HG02759 (cell line): Measurements from ENCODE around the gene TMEM100.

ENCODE experiments used
- ATAC-seq: cut with Tn5 transposase; IDR thresholded peaks from one replicate; pipeline ENCODE4 v1.9.1; 2021; ENCODE audit warnings: mild to moderate bottlenecking, moderate library complexity; ENCODE audit not compliant: unreplicated experiment

Gene TMEM100

DNA sequence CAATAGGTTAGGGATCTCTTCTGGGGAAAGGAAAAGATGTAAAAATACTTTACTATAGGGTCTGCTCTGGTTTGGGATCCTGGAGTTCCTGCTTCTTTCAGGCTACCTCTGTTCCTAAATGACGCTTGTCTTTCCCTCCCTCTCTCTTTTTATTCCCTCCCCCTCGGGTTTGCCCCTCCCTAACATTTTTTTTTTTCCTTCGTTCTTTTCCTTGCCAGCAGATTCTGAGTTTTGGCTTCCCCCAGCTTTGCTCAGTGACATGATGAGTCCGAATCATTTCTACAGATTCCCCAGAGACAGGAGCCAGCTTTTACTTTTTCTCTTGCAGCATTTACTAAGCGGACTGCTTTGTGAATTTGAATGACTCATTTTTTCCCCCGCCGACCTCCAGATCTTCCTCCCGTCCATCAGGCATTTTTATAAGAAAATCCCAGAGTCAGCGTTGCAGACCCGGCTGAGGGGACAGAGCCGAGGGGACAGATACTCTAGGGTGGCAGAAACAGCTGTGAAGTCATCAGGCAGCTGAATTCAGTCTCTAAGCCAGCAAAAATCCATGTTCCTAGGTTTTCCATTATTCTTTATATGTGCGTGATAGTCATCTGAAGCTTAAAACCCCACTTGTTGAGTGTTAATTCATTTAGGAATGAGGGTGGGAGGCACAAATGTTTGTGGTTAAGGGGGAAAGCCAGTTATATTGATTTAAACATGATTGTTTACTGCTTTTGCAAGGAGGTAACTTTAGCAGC is at the start of gene TMEM100:
TMEM100 (minus strand) TSS at position 123 of the 746 bp plus-strand sequence. CDS start 1,794 bp downstream, outside the sequence.
- ATAC-seq: no peak

DNA sequence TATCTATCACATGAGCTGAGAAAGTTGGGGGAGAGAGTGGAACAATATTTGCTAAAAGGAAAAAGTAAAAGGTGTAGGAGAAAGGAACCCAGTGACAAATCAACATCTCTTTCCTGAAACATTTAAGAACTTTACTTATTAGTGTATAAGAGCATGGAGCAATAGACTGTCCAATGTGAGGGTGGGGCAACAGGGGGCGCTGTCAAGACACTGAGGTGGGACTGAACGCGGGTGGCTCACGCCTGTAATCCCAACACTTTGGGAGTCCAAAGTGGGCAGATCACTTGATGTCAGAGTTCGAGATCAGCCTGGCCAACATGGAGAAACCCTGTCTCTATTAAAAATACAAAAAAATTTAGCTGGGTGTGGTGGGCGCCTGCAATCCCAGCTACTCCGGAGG is 49.4 kb upstream of the TMEM100 start:
- no peak for ATAC-seq

- ATAC-seq: no peak
Observed at GRCh38 chr17:55770196-55770870, 47.7 kb upstream of the TMEM100 start.

- ATAC-seq: no peak
Observed at GRCh38 chr17:55769625-55770000, 46.9 kb upstream of the TMEM100 start.

DNA sequence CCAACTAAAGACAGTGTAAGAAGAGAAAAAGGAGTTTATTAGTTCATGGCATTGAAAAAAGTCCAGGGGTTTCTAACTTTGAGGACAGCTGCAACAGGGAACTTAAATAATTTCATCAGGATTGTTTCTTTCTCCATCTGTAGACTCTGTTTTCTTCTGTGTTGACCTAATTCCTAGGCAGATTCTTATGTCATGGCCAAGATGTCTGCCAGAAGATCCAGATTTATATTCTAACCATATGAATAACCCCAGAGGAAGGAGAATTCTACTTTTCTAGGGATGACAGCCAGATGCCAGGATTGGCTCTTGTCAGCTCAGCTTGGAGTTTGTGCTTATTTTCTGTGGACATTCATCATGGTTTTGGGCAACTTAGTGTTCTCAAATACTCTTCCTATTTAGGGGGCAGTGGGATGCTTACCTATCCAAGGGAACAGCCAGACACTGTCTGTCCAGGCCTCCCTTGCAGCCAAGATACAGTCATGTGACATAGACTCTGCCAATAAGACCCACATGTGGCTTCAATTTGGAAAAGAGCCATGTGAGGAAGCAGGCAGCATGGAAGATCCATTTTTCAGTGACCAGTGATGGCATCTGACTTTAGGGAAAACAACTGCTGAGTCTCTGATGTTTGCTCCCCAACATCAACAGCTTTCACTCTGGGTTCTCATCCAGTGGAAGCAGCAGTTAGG is 46.4 kb upstream of the TMEM100 start:
- ATAC-seq: no peak

GRCh38 chr17:55765472-55765871 is 42.8 kb upstream of the TMEM100 start:
- no peak for ATAC-seq

GRCh38 chr17:55764610-55765009 is 41.9 kb upstream of the TMEM100 start:
- ATAC-seq: no peak

- ATAC-seq: no peak
Observed at GRCh38 chr17:55763856-55764255, 41.2 kb upstream of the TMEM100 start.

DNA sequence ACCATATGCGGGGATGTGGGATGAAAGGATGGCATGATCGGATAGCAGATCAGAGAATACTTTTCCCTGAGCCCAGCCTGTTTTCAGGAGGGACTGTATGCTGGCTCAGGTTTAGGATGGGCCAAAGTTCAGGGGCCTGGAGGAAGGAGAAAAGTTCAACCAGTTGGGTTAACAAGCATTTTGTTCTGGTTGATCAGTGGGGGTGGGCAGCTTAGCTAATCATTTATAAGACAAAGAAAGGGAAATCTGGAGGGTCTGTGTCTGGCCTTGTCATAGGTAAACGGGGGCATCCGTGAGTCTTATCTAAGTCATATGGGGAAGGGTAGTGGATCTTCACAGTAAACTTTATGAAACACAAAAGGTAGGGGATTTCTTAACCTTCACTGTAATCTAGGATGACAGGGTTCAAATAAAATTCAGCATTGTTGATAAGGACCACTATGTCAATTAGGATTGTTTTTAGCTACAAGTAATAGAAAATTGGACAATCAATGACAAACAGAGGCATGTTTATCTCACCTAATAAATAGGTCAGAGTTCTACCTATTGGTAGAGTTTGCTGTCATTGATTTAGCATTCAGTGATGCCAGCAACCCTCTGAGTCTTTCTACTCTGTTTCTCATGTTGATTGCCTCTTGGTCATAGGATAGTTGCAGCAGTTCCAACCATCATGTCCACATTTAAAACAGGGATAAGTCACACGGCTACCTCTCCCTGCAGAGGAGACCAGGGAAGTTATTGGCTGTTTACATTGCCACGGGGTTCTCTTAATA is 39.6 kb upstream of the TMEM100 start:
- no peak for ATAC-seq

DNA sequence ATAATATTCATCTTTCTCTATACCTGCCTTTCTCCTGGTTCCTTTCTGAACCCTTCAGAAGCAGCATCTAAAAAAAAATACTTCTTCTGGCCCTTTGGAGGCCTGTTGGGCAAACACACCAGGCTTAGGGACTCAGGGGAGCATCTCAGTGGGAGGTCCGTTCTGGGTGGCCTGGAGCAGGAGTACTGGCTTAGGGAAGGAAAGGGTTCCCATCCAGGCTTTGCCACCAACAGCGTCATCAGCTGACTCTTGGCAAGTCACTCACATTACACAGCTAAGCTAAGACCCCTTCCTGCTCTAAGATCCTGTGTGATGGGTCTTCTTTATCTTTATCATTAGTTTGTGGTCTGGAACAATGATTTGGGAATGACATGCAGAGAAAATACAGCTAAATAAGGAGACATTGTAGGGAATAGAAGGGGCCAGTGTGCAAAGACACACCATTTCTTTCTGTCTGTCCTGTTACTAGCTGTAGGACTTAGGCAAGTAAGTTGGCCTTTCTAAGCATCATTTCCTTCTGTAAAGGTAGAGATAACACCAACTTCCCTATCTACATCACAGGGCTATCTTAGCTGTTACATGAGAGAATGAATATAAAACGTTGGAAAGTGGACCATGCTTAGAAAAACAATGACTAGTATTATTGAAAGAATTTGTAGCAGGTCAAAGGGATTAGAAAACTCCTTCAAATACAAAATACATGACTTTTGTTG is 38.1 kb upstream of the TMEM100 start:
- no peak for ATAC-seq

DNA sequence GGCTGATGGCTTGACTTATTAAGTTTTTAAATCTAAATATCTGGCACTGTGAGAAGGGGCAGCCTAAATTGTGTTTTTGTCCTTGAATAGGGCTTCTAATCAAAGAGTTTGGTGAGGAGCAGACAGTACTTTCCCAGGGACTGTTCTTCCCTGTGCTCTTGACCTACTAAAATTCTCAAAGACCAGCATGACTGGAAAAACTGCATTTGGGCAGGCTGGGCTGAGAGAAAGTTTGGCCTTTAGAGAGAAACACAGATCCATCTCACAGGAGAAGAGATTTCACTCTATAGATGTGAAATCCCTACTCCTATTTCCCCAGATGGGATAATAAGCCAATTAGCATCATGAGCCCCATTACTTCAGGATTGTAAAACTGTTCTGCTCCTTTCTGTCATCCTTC is 35.5 kb upstream of the TMEM100 start:
- no peak for ATAC-seq

- ATAC-seq: no peak
Observed at GRCh38 chr17:55757659-55758058, 35.0 kb upstream of the TMEM100 start.

GRCh38 chr17:55756689-55757088 is 34.0 kb upstream of the TMEM100 start:
- ATAC-seq: no peak

GRCh38 chr17:55751720-55752250 is 29.1 kb upstream of the TMEM100 start:
- no peak for ATAC-seq

DNA sequence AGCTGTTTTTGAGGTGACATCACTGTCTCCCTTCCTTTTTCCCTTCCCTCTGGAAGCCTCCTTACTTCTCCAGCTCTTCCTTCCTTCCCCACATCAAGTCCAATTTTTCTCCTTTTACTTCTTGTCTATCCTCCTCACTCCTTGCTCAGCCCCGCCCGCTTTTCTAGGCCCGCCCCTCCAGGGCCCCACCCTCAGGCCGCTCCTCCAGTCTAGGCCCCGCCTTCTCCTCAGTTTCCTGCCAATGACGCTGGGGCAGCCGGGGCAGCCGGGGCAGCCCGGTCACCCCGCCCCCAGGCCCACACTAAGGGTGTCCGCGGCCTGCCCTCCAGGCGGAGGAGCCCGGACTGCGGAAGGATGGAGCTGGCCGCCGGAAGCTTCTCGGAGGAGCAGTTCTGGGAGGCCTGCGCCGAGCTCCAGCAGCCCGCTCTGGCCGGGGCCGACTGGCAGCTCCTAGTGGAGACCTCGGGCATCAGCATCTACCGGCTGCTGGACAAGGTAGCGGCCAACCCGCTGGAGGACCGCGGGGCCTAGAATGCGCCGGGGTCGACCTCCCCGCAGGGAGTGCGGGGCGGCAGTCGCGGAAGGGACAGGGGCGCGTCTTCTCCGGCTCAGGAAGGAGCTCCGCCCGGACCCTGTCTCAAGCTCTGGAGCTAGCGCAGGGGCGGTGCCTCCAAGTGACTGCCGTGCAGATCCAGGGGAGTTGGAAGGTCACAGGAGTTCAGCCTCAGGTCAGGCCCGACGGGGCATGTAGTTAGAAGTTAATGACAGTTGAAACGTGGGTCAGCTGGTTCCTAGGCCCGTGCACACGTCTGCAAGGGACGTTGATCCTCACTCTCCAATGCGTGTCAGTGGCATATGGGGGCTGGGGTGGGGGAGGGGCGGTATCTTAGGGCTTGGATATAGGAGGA is 28.3 kb upstream of the TMEM100 start, which contains the start of gene PCTP:
PCTP (plus strand) TSS at position 302 of the 908 bp plus-strand sequence; CDS start at position 355, 53 bp downstream.
- peak; percentile 99 for ATAC-seq

DNA sequence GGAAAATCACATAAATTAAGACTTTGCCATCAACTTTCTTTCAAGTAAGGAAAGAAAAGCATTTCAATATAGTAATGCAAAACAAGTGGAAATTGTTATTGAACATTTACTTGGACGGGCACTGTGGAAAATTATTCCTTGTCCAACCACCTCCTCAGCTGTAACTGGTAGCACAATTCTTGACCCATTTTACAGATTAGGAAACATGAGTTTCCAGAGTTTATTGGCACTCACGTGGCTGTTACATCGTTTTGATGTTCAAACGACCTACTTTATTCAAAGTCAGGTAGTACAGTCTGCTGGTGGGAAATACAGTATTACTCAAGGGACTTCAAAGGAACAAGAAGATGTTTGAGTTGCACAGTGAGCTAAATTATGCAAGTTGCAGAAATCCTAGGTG is 27.3 kb upstream of the TMEM100 start:
- ATAC-seq: no peak

- no peak for ATAC-seq
Observed at GRCh38 chr17:55748841-55749240, 26.2 kb upstream of the TMEM100 start.

DNA sequence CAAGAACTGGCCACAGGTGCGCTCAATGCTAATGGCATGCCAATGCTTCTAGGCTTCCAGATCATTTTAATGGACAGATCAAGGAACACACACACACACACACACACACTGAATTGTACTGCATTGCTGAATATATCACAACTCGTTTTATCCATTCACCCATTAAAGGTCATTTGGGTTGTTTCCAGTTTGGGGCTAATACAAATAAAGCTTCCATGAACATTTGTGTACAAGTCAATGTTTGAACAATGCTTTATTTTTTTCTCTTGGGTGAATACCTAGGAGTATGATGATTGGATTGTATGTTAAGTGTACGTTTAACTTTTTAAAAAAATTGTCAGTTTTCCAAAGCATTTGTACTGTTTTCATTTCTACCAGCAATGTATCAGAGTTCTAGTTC is 24.5 kb upstream of the TMEM100 start:
- no peak for ATAC-seq

DNA sequence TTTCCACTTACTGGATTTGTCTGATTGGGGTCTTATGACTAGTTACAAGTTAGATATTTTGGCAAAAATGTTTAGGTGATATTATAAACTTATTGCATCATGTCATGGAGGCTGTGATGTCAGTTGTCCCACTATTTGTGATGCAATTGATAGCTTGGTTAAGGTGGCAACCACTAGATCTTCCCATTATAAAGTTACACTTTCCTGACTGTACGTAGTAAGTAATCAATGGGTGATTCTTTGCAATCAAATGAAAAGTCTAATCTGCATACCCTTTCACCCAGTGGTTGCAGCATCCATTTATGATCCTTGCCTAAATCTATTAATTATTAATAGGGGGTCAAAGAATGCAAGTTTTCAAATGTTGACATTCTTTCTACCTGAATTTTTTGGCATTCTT is 23.8 kb upstream of the TMEM100 start:
- no peak for ATAC-seq
